HL-60 (cell line): ENCODE results near the gene CSNK1G1.
A peak's percentile ranks its signal among the peaks of the same experiment; 100 is the strongest.

Source experiments
- DNase-seq, 2 experiments: peaks; one replicate each; pipeline ENCODE4 v3.0.0-alpha.2; 2010 to 2020; ENCODE audit warnings: low read depth in 1 of 2, low spot score in 1 of 2
- H3K27ac ChIP-seq: fragments of 250-450 bp; sonication (Bioruptor Pico); replicated peaks from 2 replicates; pipeline ENCODE4 v1.5.1; 2020; ENCODE audit warnings: mild to moderate bottlenecking, moderate library complexity
- H3K27me3 ChIP-seq: fragments of 250-450 bp; sonication (Bioruptor Pico); 2 replicates; pipeline ENCODE4 v1.5.1; 2021; ENCODE audit warnings: mild to moderate bottlenecking, moderate library complexity; ENCODE audit not compliant: insufficient read depth, poor library complexity, severe bottlenecking
- H3K4me3 ChIP-seq: replicated peaks from 2 replicates; pipeline ENCODE4 v1.5.1; 2011; ENCODE audit warnings: mild to moderate bottlenecking, control low read depth, low read length; ENCODE audit not compliant: insufficient read depth
- CTCF ChIP-seq: IDR thresholded peaks from one replicate; pipeline ENCODE4 v1.5.1; 2011; ENCODE audit warnings: low read length, control low read depth, inconsistent platforms; ENCODE audit not compliant: insufficient read depth
- GABPA ChIP-seq: IDR thresholded peaks from 2 replicates; pipeline ENCODE4 v1.6.1; 2012; ENCODE audit warnings: low read depth
- POLR2AphosphoS5 ChIP-seq: IDR thresholded peaks from 2 replicates; pipeline ENCODE4 v1.6.1; 2012; ENCODE audit warnings: low read depth
- REST ChIP-seq: IDR thresholded peaks from 2 replicates; pipeline ENCODE4 v1.6.1; 2012; ENCODE audit warnings: low read depth; ENCODE audit not compliant: insufficient replicate concordance
- SPI1 ChIP-seq: IDR thresholded peaks from 2 replicates; pipeline ENCODE4 v1.6.1; 2012; ENCODE audit warnings: low read depth, mild to moderate bottlenecking, borderline replicate concordance

Gene CSNK1G1

GRCh38 chr15:64136347-64136746 is 219.6 kb downstream of the CSNK1G1 start:
- H3K4me3 ChIP-seq: no peak overlapping the region
- H3K27me3 ChIP-seq: no peaks in the 10 kb centered on the region
- no peak for DNase-seq
- H3K27ac ChIP-seq: no peak overlapping the region
- TF ChIP-seq POLR2AphosphoS5 (no peak), GABPA (no peak), CTCF (no peak), REST (no peak), SPI1 (no peak)

- Histone ChIP-seq H3K27ac (peak overlapping the region; percentile 35; the same call in 1 of the 2 replicates), H3K27me3 (no peaks in the 10 kb centered on the region), H3K4me3 (no peak overlapping the region)
- peak; percentile 78 for TF ChIP-seq POLR2AphosphoS5
- no peak for TF ChIP-seq CTCF
- DNase-seq: peak in 1 of 2 experiments; percentile 90
Measured at GRCh38 chr15:64134345-64134829, 221.6 kb downstream of the CSNK1G1 start.

GRCh38 chr15:64133623-64134344 is 222.2 kb downstream of the CSNK1G1 start:
- H3K4me3 ChIP-seq: no peak overlapping the region
- peak overlapping the region; percentile 35; the same call in 1 of the 2 replicates for H3K27ac ChIP-seq
- DNase-seq: no peak
- H3K27me3 ChIP-seq: no peaks in the 10 kb centered on the region
- no peak for TF ChIP-seq SPI1
- no peak for TF ChIP-seq GABPA
- TF ChIP-seq POLR2AphosphoS5: no peak
- TF ChIP-seq REST: no peak
- no peak for TF ChIP-seq CTCF

- TF ChIP-seq CTCF (no peak), REST (no peak), SPI1 (no peak), GABPA (no peak), POLR2AphosphoS5 (no peak)
- Histone ChIP-seq H3K4me3 (no peak overlapping the region), H3K27me3 (no peaks in the 10 kb centered on the region), H3K27ac (no peak overlapping the region)
- no peak for DNase-seq
Measured at GRCh38 chr15:64132217-64132616, 223.8 kb downstream of the CSNK1G1 start.
